HL-60/S4 treated with retinoic acid at 250 ng/mL for 4 days and 3 days (cell line): Measurements from ENCODE around the gene CCDC192.

Experiments used
- in situ Hi-C: fragments of 300-500 bp; cut with MboI; formaldehyde crosslinking; loops from 2 replicates; pipeline ENCODE4 v1.7.0; 2022; ENCODE audit warnings: low sequenced_read_pairs

Gene CCDC192

GRCh38 chr5:127872494-127872893, 169.3 kb downstream of the CCDC192 start:
- in situ Hi-C loops, result no loop called here

GRCh38 chr5:127875235-127876021, 172.2 kb downstream of the CCDC192 start:
- in situ Hi-C loops, result no loop called here

GRCh38 chr5:127876384-127876783, 173.2 kb downstream of the CCDC192 start:
- in situ Hi-C loops, result no loop called here

- in situ Hi-C loops, result no loop called here
Observed at GRCh38 chr5:127878174-127878750, 175.1 kb downstream of the CCDC192 start.

GRCh38 chr5:127884416-127884815, 181.2 kb downstream of the CCDC192 start:
- in situ Hi-C loops, result no loop called here

GRCh38 chr5:127885176-127885575, 182.0 kb downstream of the CCDC192 start:
- in situ Hi-C loops, result no loop called here

GRCh38 chr5:127886081-127886480, 182.9 kb downstream of the CCDC192 start:
- in situ Hi-C loops, result no loop called here

- in situ Hi-C loops, result no loop called here
Observed at GRCh38 chr5:127887282-127887681, 184.1 kb downstream of the CCDC192 start.

- in situ Hi-C loops, result no loop called here
Observed at GRCh38 chr5:127891942-127892341, 188.8 kb downstream of the CCDC192 start.

- in situ Hi-C loops, result no loop called here
Observed at GRCh38 chr5:127892467-127893207, 189.4 kb downstream of the CCDC192 start.

GRCh38 chr5:127893232-127893631, 190.0 kb downstream of the CCDC192 start:
- in situ Hi-C loops, result no loop called here

GRCh38 chr5:127894461-127894860, 191.3 kb downstream of the CCDC192 start:
- in situ Hi-C loops, result no loop called here

GRCh38 chr5:127898551-127899213, 195.5 kb downstream of the CCDC192 start:
- in situ Hi-C loops, result no loop called here

GRCh38 chr5:127899214-127899610, 196.0 kb downstream of the CCDC192 start:
- in situ Hi-C loops, result no loop called here

GRCh38 chr5:127906562-127907204, 203.5 kb downstream of the CCDC192 start:
- in situ Hi-C loops, result no loop called here

- in situ Hi-C loops, result no loop called here
Observed at GRCh38 chr5:127907907-127908306, 204.7 kb downstream of the CCDC192 start.

- in situ Hi-C loops, result no loop called here
Observed at GRCh38 chr5:127909066-127909465, 205.9 kb downstream of the CCDC192 start.

GRCh38 chr5:127909821-127910220, 206.6 kb downstream of the CCDC192 start:
- in situ Hi-C loops, result no loop called here

GRCh38 chr5:127910307-127910956, 207.2 kb downstream of the CCDC192 start:
- in situ Hi-C loops, result no loop called here

- in situ Hi-C loops, result no loop called here
Observed at GRCh38 chr5:127911619-127912018, 208.4 kb downstream of the CCDC192 start.
